Stomach (tissue), 4 donors: ENCODE data around the gene ETHE1.

Experiments
- CTCF ChIP-seq, 7 experiments: fragments of 450-650 bp in 4 of 7; fragments of 200-600 bp in 3 of 7; sonication (generic) in 3 of 7; IDR thresholded peaks; one replicate each; pipeline ENCODE4 v1.5.1; 2016 to 2019; ENCODE audit warnings: antibody characterized with exemption in 7 of 7, control low read depth in 2 of 7, mild to moderate bottlenecking in 1 of 7
- POLR2A ChIP-seq, 4 donors: fragments of 450-650 bp; IDR thresholded peaks; one replicate each; pipeline ENCODE4 v1.6.1; 2016; ENCODE audit warnings: antibody characterized with exemption in 4 of 4, control low read depth in 2 of 4, mild to moderate bottlenecking in 1 of 4, moderate library complexity in 1 of 4

GRCh38 chr19:43467276-43467675, 59.7 kb downstream of the ETHE1 start:
- no peak for TF ChIP-seq CTCF (IDR thresholded peaks at IDR 0.05)
- no peak for TF ChIP-seq POLR2A (IDR thresholded peaks at IDR 0.05)
